SK-N-MC (cell line): ENCODE results near the gene MYO7A.

Experiments
- DNase-seq: peaks from one replicate; pipeline ENCODE4 v3.0.0-alpha.2; 2011; ENCODE audit warnings: low read depth, low spot score
- H3K27ac ChIP-seq: fragments of 200-600 bp; sonication (generic); 2 replicates; pipeline ENCODE4 v1.5.1; 2016; ENCODE audit warnings: mixed run types
- H3K36me3 ChIP-seq: fragments of 200-600 bp; sonication (generic); 2 replicates; pipeline ENCODE4 v1.6.1; 2017; ENCODE audit warnings: antibody characterized with exemption, low read length, mixed read lengths; ENCODE audit not compliant: insufficient read depth
- H3K4me3 ChIP-seq: fragments of 200-600 bp; sonication (generic); 2 replicates; pipeline ENCODE4 v1.5.1; 2016
- H3K9ac ChIP-seq: fragments of 200-600 bp; sonication (generic); 2 replicates; pipeline ENCODE4 v1.8.0; 2017; ENCODE audit warnings: mixed run types, mixed read lengths; ENCODE audit not compliant: insufficient read length
- H3K9me3 ChIP-seq: fragments of 200-600 bp; sonication (generic); 2 replicates; pipeline ENCODE4 v1.6.1; 2017; ENCODE audit warnings: low read depth, mild to moderate bottlenecking, antibody characterized with exemption, low read length, moderate library complexity, mixed read lengths
- EZH2 ChIP-seq: fragments of 200-600 bp; sonication (generic); IDR thresholded peaks from one replicate; pipeline ENCODE4 v1.6.1; 2017; ENCODE audit warnings: antibody characterized with exemption
- FOXP2 ChIP-seq: optimal IDR thresholded peaks from 2 replicates; pipeline ENCODE3; 2011; ENCODE audit warnings: mild to moderate bottlenecking, moderate library complexity; ENCODE audit not compliant: insufficient read depth; ENCODE audit errors: extremely low read length, control extremely low read depth
- POLR2AphosphoS5 ChIP-seq: IDR thresholded peaks from 2 replicates; pipeline ENCODE4 v1.6.1; 2012; ENCODE audit warnings: mild to moderate bottlenecking, low read depth, low read length, borderline replicate concordance

Gene MYO7A

GRCh38 chr11:77156396-77157195, 28.6 kb downstream of the MYO7A start:
- H3K9ac ChIP-seq, result no peak overlapping the region
- TF ChIP-seq POLR2AphosphoS5 (no peak), FOXP2 (no peak), EZH2 (no peak)
- no peaks in the 10 kb centered on the region for H3K36me3 ChIP-seq
- no peak for DNase-seq
- H3K27ac ChIP-seq, result no peak overlapping the region
- no peak overlapping the region for H3K4me3 ChIP-seq
- H3K9me3 ChIP-seq, result no peaks in the 10 kb centered on the region

DNA sequence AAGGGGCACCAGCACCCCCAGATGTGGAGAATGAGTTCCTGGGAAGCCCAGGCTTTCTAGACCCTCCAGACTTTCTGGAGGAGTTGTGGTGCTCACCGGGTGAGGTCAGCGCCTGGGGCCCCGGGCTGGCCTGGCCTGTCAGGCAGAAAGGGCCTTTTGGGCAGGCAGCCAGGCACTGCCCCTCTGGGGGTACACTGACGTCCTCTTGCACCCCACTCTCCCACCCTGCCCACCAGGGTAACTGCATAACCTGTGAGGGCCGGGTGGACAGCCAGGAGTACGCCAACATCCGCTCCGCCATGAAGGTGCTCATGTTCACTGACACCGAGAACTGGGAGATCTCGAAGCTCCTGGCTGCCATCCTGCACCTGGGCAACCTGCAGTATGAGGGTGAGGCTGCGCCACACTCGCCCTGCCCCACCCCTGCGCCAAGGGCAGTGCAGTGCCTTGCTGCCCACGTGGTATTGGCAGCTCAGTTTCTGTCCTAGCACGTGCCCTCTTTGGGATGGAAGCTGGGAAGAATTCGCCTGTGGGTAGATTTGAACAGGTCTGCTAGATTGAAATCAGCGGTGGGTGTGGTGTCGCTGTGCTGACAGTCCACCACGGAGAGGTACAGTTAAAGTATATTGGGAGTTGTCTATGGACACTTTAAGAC, 30.1 kb downstream of the MYO7A start:
- no peak for DNase-seq
- no peaks in the 10 kb centered on the region for H3K9me3 ChIP-seq
- TF ChIP-seq FOXP2 (no peak), EZH2 (no peak), POLR2AphosphoS5 (no peak)
- no peak overlapping the region for H3K9ac ChIP-seq
- no peak overlapping the region for H3K27ac ChIP-seq
- H3K36me3 ChIP-seq, result no peaks in the 10 kb centered on the region
- H3K4me3 ChIP-seq, result no peak overlapping the region

DNA sequence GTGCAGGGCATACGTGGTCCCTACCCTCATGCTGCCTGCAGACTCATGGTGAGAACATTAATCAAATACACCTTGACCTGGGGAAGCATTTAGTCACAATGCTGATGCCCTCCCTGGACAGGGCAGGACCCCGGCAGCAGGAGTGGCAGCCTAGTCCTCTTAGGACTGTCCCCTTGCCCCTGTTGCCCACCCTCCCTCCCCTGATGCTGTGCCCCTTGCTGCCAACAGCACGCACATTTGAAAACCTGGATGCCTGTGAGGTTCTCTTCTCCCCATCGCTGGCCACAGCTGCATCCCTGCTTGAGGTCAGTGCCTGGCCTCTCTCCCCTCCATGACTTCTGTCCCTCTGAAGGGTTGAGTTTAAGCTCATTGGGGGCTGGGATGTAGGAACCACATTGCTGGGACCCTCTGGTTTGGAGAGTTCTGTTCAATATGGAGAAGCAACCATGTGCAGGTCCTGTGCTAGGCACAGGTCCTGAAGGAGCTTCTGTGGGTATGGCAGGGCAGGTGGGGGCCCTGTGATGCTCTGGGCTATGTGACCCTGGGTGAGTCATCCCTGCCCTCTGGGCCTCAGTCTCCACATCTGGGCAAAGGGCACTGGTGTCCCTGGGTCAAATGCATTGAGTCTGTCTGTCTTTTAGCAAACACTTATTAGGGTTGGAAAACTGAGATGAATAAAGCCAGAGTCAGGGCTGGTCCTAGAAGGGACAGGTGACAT, 31.3 kb downstream of the MYO7A start:
- H3K9me3 ChIP-seq, result no peaks in the 10 kb centered on the region
- TF ChIP-seq POLR2AphosphoS5, result no peak
- H3K4me3 ChIP-seq, result no peak overlapping the region
- no peak overlapping the region for H3K9ac ChIP-seq
- no peaks in the 10 kb centered on the region for H3K36me3 ChIP-seq
- H3K27ac ChIP-seq, result no peak overlapping the region
- DNase-seq, result no peak

GRCh38 chr11:77159937-77160495, 32.0 kb downstream of the MYO7A start:
- no peak overlapping the region for H3K27ac ChIP-seq
- H3K9me3 ChIP-seq, result no peaks in the 10 kb centered on the region
- TF ChIP-seq POLR2AphosphoS5 (no peak), FOXP2 (no peak), EZH2 (no peak)
- no peak for DNase-seq
- H3K9ac ChIP-seq, result no peak overlapping the region
- H3K36me3 ChIP-seq, result no peaks in the 10 kb centered on the region
- no peak overlapping the region for H3K4me3 ChIP-seq

DNA sequence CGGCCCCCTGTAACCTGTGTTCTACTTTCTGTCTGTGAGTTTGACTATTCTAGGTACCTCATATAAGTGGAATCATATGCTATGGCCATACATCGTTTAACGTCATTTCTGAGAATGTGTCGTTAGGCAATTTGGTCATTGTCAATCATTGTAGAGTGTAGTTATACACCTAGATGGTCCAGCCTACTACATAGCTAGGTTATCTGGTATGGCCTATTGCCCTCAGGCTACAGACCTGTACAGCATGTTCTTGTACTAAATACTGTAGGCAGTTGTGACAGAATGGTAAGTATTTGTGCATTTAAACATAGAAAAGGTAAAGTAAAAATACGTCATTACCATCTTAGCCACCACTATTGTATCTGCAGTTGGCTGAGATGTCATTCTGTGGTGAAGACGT, 35.2 kb downstream of the MYO7A start:
- Histone ChIP-seq H3K27ac (no peak overlapping the region), H3K4me3 (no peak overlapping the region), H3K36me3 (no peaks in the 10 kb centered on the region), H3K9ac (no peak overlapping the region), H3K9me3 (no peaks in the 10 kb centered on the region)
- no peak for DNase-seq
- no peak for TF ChIP-seq EZH2

DNA sequence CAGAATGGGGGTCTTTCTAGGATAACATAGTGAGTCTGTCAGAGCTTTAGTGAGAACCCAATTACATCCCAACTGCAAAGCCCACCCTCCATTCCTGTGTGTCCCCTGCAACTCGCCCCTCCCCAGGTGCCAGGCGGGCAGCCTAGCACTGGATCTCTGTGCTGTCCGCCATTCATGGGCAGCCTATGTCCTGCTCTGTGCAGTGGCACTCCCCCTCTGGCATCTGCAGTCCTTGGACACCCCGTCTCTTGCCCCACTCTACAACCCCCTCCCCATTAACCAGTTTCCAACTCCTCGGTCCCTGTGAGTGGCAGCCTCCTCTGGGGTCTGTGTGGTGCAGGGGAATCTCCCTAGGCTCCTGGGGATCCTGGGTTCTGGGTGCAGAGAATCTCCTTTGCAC, 37.0 kb downstream of the MYO7A start:
- TF ChIP-seq EZH2 (no peak), POLR2AphosphoS5 (no peak), FOXP2 (no peak)
- H3K36me3 ChIP-seq, result no peaks in the 10 kb centered on the region
- H3K27ac ChIP-seq, result no peak overlapping the region
- no peaks in the 10 kb centered on the region for H3K9me3 ChIP-seq
- H3K9ac ChIP-seq, result no peak overlapping the region
- no peak overlapping the region for H3K4me3 ChIP-seq
- no peak for DNase-seq

DNA sequence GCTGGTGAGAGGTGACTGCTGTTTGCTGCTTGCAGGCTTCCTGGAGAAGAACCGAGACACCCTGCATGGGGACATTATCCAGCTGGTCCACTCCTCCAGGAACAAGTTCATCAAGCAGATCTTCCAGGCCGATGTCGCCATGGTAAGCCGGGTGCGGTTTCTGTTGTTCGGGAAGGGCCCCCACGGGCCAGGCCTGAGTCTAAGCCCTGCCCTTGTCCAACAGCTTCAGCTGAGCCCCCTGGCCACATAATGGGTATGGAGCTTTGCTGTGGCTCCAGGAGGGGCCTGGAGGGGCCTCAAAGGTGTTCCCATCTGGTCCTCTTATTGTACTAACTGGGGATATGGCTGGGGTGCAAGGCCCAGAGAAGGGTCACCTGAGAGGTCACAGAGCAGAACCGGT, 38.0 kb downstream of the MYO7A start:
- Histone ChIP-seq H3K4me3 (no peak overlapping the region), H3K9ac (no peak overlapping the region), H3K27ac (no peak overlapping the region), H3K36me3 (no peaks in the 10 kb centered on the region), H3K9me3 (no peaks in the 10 kb centered on the region)
- DNase-seq, result no peak
- TF ChIP-seq POLR2AphosphoS5, result no peak
- no peak for TF ChIP-seq EZH2
- TF ChIP-seq FOXP2, result no peak

GRCh38 chr11:77167111-77167626, 39.1 kb downstream of the MYO7A start:
- no peak for TF ChIP-seq FOXP2
- no peak for TF ChIP-seq EZH2
- TF ChIP-seq POLR2AphosphoS5, result no peak
- H3K36me3 ChIP-seq, result no peaks in the 10 kb centered on the region
- H3K9me3 ChIP-seq, result no peaks in the 10 kb centered on the region
- H3K27ac ChIP-seq, result no peak overlapping the region
- no peak for DNase-seq
- H3K9ac ChIP-seq, result no peak overlapping the region
- H3K4me3 ChIP-seq, result no peak overlapping the region

GRCh38 chr11:77167791-77168190, 39.7 kb downstream of the MYO7A start:
- no peak overlapping the region for H3K27ac ChIP-seq

More at GRCh38 chr11:77167791-77168190, 39.7 kb downstream of the MYO7A start:
- H3K36me3 ChIP-seq, result no peaks in the 10 kb centered on the region
- TF ChIP-seq EZH2 (no peak), POLR2AphosphoS5 (no peak), FOXP2 (no peak)
- DNase-seq, result no peak
- no peak overlapping the region for H3K4me3 ChIP-seq
- no peaks in the 10 kb centered on the region for H3K9me3 ChIP-seq
- no peak overlapping the region for H3K9ac ChIP-seq
